Ishikawa (cell line): ENCODE data around the gene CRLF1.

Experiments
- CEBPB ChIP-seq: IDR thresholded peaks from 2 replicates; pipeline ENCODE4 v1.6.1; 2012
- CREB1 ChIP-seq: IDR thresholded peaks from 2 replicates; pipeline ENCODE4 v1.6.1; 2012; ENCODE audit warnings: low read depth
- EGR1 ChIP-seq: IDR thresholded peaks from 2 replicates; pipeline ENCODE4 v1.6.1; 2012
- EP300 ChIP-seq: IDR thresholded peaks from 2 replicates; pipeline ENCODE4 v1.6.1; 2012; ENCODE audit warnings: borderline replicate concordance
- FOXM1 ChIP-seq: IDR thresholded peaks from 2 replicates; pipeline ENCODE4 v1.6.1; 2012; ENCODE audit warnings: low read depth, borderline replicate concordance
- MAX ChIP-seq: IDR thresholded peaks from 2 replicates; pipeline ENCODE4 v1.6.1; 2012
- NFIC ChIP-seq: IDR thresholded peaks from 2 replicates; pipeline ENCODE4 v1.6.1; 2012
- RAD21 ChIP-seq: IDR thresholded peaks from 2 replicates; pipeline ENCODE4 v1.6.1; 2012; ENCODE audit warnings: low read depth
- REST ChIP-seq: IDR thresholded peaks from 2 replicates; pipeline ENCODE4 v1.6.1; 2012; ENCODE audit warnings: low read depth, mild to moderate bottlenecking
- TAF1 ChIP-seq: IDR thresholded peaks from 2 replicates; pipeline ENCODE4 v1.6.1; 2012; ENCODE audit warnings: low read depth, mild to moderate bottlenecking
- TEAD4 ChIP-seq: IDR thresholded peaks from 2 replicates; pipeline ENCODE4 v1.6.1; 2012
- YY1 ChIP-seq: IDR thresholded peaks from 2 replicates; pipeline ENCODE4 v1.6.1; 2012; ENCODE audit warnings: low read depth
- ZBTB7A ChIP-seq: IDR thresholded peaks from 2 replicates; pipeline ENCODE4 v1.6.1; 2012; ENCODE audit warnings: low read depth
- TF ChIP-seq, protein P1 (sequence below): IDR thresholded peaks from 2 replicates; pipeline ENCODE4 v1.6.1; 2012

- TF ChIP-seq FOXM1: no peak
- no peak for TF ChIP-seq EGR1
- TF ChIP-seq EP300: no peak
- TF ChIP-seq CEBPB: no peak
- no peak for TF ChIP-seq RAD21
- TF ChIP-seq YY1: no peak
- TF ChIP-seq, protein P1, sequence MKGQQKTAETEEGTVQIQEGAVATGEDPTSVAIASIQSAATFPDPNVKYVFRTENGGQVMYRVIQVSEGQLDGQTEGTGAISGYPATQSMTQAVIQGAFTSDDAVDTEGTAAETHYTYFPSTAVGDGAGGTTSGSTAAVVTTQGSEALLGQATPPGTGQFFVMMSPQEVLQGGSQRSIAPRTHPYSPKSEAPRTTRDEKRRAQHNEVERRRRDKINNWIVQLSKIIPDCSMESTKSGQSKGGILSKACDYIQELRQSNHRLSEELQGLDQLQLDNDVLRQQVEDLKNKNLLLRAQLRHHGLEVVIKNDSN: no peak
- TF ChIP-seq MAX: no peak
- no peak for TF ChIP-seq TAF1
- TF ChIP-seq CREB1: no peak
- no peak for TF ChIP-seq ZBTB7A
- no peak for TF ChIP-seq NFIC
- no peak for TF ChIP-seq TEAD4
- no peak for TF ChIP-seq REST
Observed at GRCh38 chr19:18651733-18652132, 45.1 kb upstream of the CRLF1 start.
